Neural crest cell (in vitro differentiated cells): ENCODE data around the gene TMEM123. TPM values are rescaled to one million over a fixed set of nuclear protein-coding genes. Genes with fewer than 3 reads are reported as not detected.
A peak's percentile ranks its signal among the peaks of the same experiment; 100 is the strongest.
"Not testable (repeated sequence)": the region's sequence is repeated elsewhere in the genome, so short reads cannot be mapped to it uniquely, and the experiment has no call there.

Source experiments
- DNase-seq: peaks from one replicate; pipeline ENCODE4 v3.0.0; 2021; ENCODE audit warnings: low read depth, mixed read lengths, low spot score
- H3K27ac Mint-ChIP-seq: one replicate; pipeline ENCODE4 v1.8.0; 2021; ENCODE audit warnings: mild to moderate bottlenecking, mixed read lengths; ENCODE audit not compliant: unreplicated experiment
- H3K27me3 Mint-ChIP-seq: 2 replicates; pipeline ENCODE4 v1.8.0; 2021; ENCODE audit warnings: low read depth, mild to moderate bottlenecking, mixed read lengths
- H3K36me3 Mint-ChIP-seq: 2 replicates; pipeline ENCODE4 v1.8.0; 2021; ENCODE audit warnings: low read depth, mild to moderate bottlenecking, mixed read lengths
- H3K4me1 Mint-ChIP-seq: 2 replicates; pipeline ENCODE4 v1.8.0; 2021; ENCODE audit warnings: mixed read lengths
- H3K4me3 Mint-ChIP-seq: one replicate; pipeline ENCODE4 v1.8.0; 2021; ENCODE audit warnings: mild to moderate bottlenecking, mixed read lengths
- H3K9me3 Mint-ChIP-seq: 2 replicates; pipeline ENCODE4 v1.8.0; 2021; ENCODE audit warnings: mixed read lengths
- CTCF ChIP-seq: fragments of 200-600 bp; sonication (generic); conservative IDR thresholded peaks from 2 replicates; pipeline ENCODE4 v1.5.0; 2021; ENCODE audit warnings: antibody characterized with exemption, mild to moderate bottlenecking
- total RNA-seq: library from RNA; stranded (reverse); gene quantifications from 2 replicates; pipeline ENCODE4 v1.2.1, GENCODE V29; 2021

Gene TMEM123
- total RNA-seq, 1 donor from 2014 or later: 153 TPM

GRCh38 chr11:102448869-102449224 lies 3.7 kb downstream of the TMEM123 start:
- no peak for DNase-seq
- Mint-ChIP-seq H3K9me3 (peaks cover 4% of the 10 kb centered on the region), H3K4me1 (peaks cover 45% of the 10 kb centered on the region), H3K27me3 (no peaks in the 10 kb centered on the region), H3K36me3 (peaks cover 23% of the 10 kb centered on the region), H3K4me3 (peak overlapping the region; percentile 99), H3K27ac (peak overlapping the region; percentile 59)
- TF ChIP-seq CTCF: no peak

- Mint-ChIP-seq H3K27ac (no peak overlapping the region), H3K27me3 (no peaks in the 10 kb centered on the region), H3K4me1 (peaks cover 41% of the 10 kb centered on the region), H3K9me3 (peaks cover 5% of the 10 kb centered on the region), H3K4me3 (peak overlapping the region; percentile 41), H3K36me3 (peaks cover 29% of the 10 kb centered on the region)
- no peak for DNase-seq
- TF ChIP-seq CTCF: no peak
Observed at GRCh38 chr11:102447941-102448868, 4.4 kb downstream of the TMEM123 start.

- no peak for DNase-seq
- Mint-ChIP-seq H3K4me1 (peaks cover 37% of the 10 kb centered on the region), H3K27ac (no peak overlapping the region), H3K27me3 (no peaks in the 10 kb centered on the region), H3K9me3 (peaks cover 7% of the 10 kb centered on the region), H3K4me3 (no peak overlapping the region), H3K36me3 (peaks cover 38% of the 10 kb centered on the region)
- no peak for TF ChIP-seq CTCF
Observed at GRCh38 chr11:102447193-102447592, 5.4 kb downstream of the TMEM123 start.

GRCh38 chr11:102446606-102447005 lies 6.0 kb downstream of the TMEM123 start:
- Mint-ChIP-seq H3K36me3 (peaks cover 39% of the 10 kb centered on the region), H3K4me1 (peaks cover 33% of the 10 kb centered on the region), H3K9me3 (peaks cover 7% of the 10 kb centered on the region), H3K27ac (no peak overlapping the region), H3K27me3 (no peaks in the 10 kb centered on the region), H3K4me3 (no peak overlapping the region)
- no peak for TF ChIP-seq CTCF
- DNase-seq: no peak

- peaks cover 16% of the 10 kb centered on the region for H3K4me1 Mint-ChIP-seq
Observed at GRCh38 chr11:102444693-102445092, 7.9 kb downstream of the TMEM123 start.

GRCh38 chr11:102444142-102444541 lies 8.4 kb downstream of the TMEM123 start:
- not testable (repeated sequence) for DNase-seq, H3K27me3 Mint-ChIP-seq, H3K4me3 Mint-ChIP-seq, H3K27ac Mint-ChIP-seq
- peaks cover 59% of the 10 kb centered on the region for H3K36me3 Mint-ChIP-seq
- H3K9me3 Mint-ChIP-seq: peaks cover 10% of the 10 kb centered on the region
- peaks cover 14% of the 10 kb centered on the region for H3K4me1 Mint-ChIP-seq

More at GRCh38 chr11:102444693-102445092, 7.9 kb downstream of the TMEM123 start:
- H3K9me3 Mint-ChIP-seq: peaks cover 10% of the 10 kb centered on the region
- DNase-seq, H3K27ac Mint-ChIP-seq, H3K4me3 Mint-ChIP-seq, H3K27me3 Mint-ChIP-seq: not testable (repeated sequence)
- H3K36me3 Mint-ChIP-seq: peaks cover 57% of the 10 kb centered on the region

- not testable (repeated sequence) for H3K27ac Mint-ChIP-seq, DNase-seq, H3K27me3 Mint-ChIP-seq, H3K4me3 Mint-ChIP-seq
- peaks cover 25% of the 10 kb centered on the region for H3K4me1 Mint-ChIP-seq
- H3K9me3 Mint-ChIP-seq: peaks cover 15% of the 10 kb centered on the region
- H3K36me3 Mint-ChIP-seq: peaks cover 60% of the 10 kb centered on the region
Observed at GRCh38 chr11:102439063-102439363, 13.6 kb downstream of the TMEM123 start.
